HG02623 (cell line): Measurements from ENCODE around the gene RBM5.

Source experiments
- ATAC-seq: cut with Tn5 transposase; IDR thresholded peaks from one replicate; pipeline ENCODE4 v1.9.1; 2021; ENCODE audit warnings: moderate library complexity; ENCODE audit not compliant: unreplicated experiment

Gene RBM5

GRCh38 chr3:50121072-50122032 is 32.6 kb downstream of the RBM5 start:
- no peak for ATAC-seq

- ATAC-seq, result no peak
Measured at GRCh38 chr3:50122071-50122470, 33.4 kb downstream of the RBM5 start.

GRCh38 chr3:50122661-50123391 is 34.1 kb downstream of the RBM5 start:
- no peak for ATAC-seq

GRCh38 chr3:50123394-50124051 is 34.8 kb downstream of the RBM5 start:
- ATAC-seq, result no peak

- no peak for ATAC-seq
Measured at GRCh38 chr3:50124052-50124799, 35.5 kb downstream of the RBM5 start.

- ATAC-seq, result no peak
Measured at GRCh38 chr3:50124800-50125178, 36.1 kb downstream of the RBM5 start.

- no peak for ATAC-seq
Measured at GRCh38 chr3:50125541-50126286, 37.0 kb downstream of the RBM5 start.

- no peak for ATAC-seq
Measured at GRCh38 chr3:50126287-50127211, 37.8 kb downstream of the RBM5 start.

- no peak for ATAC-seq
Measured at GRCh38 chr3:50127251-50127691, 38.6 kb downstream of the RBM5 start.

- ATAC-seq, result no peak
Measured at GRCh38 chr3:50128001-50128400, 39.3 kb downstream of the RBM5 start.

GRCh38 chr3:50130436-50130835 is 41.7 kb downstream of the RBM5 start:
- no peak for ATAC-seq

GRCh38 chr3:50132421-50133282 is 43.9 kb downstream of the RBM5 start:
- no peak for ATAC-seq

GRCh38 chr3:50133283-50133615 is 44.5 kb downstream of the RBM5 start:
- no peak for ATAC-seq

GRCh38 chr3:50134367-50134766 is 45.6 kb downstream of the RBM5 start:
- no peak for ATAC-seq

GRCh38 chr3:50135964-50136363 is 47.2 kb downstream of the RBM5 start:
- no peak for ATAC-seq

- no peak for ATAC-seq
Measured at GRCh38 chr3:50136714-50137405, 48.1 kb downstream of the RBM5 start.

- ATAC-seq, result no peak
Measured at GRCh38 chr3:50137531-50137930, 48.8 kb downstream of the RBM5 start.
